ENCODE data around the gene OR10V1.

DNA sequence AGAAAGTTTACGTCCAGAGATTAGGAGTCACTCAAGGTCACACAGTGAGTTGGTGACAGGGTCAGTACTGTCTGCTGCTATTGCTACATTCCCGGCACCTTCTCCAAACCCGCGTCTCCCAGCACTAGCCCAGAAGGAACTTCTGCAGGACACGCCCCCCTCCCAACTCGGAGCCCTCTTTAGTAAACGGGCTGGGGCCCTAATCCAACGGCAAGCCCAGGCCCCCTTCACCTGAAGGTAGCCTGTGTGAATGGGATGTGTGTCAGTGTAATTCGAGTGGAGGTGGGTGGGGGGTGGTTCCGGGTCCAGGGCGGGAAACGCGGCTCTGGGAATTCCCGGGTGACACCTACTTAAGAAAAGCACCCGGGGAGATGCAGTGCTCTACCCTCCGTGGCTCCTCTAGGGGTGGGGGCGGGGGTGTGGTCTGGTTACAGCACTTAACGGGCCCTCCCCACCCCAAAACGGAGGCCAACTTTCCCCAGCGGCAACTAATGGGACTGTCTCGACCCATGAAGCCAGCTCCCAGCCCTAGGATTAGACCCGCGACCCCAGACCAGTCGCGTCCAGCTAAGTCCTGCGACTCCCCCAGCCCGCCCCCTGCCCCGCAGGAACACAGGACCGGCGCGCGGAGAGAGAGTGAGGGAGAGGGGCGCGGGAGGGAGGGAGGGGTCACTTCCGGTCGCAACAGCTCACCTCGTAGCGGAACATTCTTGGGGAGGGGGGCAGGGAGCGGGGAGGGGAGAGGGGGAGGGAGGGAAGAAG, 45.3 kb downstream of the OR10V1 start:
- no peak for TF ChIP-seq POLR2A (IDR thresholded peaks at IDR 0.05)
- TF ChIP-seq, protein P1, sequence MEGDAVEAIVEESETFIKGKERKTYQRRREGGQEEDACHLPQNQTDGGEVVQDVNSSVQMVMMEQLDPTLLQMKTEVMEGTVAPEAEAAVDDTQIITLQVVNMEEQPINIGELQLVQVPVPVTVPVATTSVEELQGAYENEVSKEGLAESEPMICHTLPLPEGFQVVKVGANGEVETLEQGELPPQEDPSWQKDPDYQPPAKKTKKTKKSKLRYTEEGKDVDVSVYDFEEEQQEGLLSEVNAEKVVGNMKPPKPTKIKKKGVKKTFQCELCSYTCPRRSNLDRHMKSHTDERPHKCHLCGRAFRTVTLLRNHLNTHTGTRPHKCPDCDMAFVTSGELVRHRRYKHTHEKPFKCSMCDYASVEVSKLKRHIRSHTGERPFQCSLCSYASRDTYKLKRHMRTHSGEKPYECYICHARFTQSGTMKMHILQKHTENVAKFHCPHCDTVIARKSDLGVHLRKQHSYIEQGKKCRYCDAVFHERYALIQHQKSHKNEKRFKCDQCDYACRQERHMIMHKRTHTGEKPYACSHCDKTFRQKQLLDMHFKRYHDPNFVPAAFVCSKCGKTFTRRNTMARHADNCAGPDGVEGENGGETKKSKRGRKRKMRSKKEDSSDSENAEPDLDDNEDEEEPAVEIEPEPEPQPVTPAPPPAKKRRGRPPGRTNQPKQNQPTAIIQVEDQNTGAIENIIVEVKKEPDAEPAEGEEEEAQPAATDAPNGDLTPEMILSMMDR (IDR thresholded peaks at IDR 0.05), result peak in 3 of 12 donors; percentile 12 to 22 (median 20)

Measured in heart left ventricle (tissue), 13 donors.